Liver (tissue), 9 donors: Measurements from ENCODE around the gene LRRC55. TPM values are rescaled to one million over a fixed set of nuclear protein-coding genes. Genes with fewer than 3 reads are reported as not detected.

ENCODE experiments used
- DNase-seq: peaks from one replicate; pipeline ENCODE4 v3.0.0-alpha.2; 2017; ENCODE audit warnings: low spot score
- H3K27ac ChIP-seq, 2 donors: one replicate each; pipeline ENCODE4 v1.7.0; 2013; ENCODE audit warnings: inconsistent platforms in 2 of 2, low read length in 2 of 2, control low read depth in 1 of 2, low read depth in 1 of 2, mild to moderate bottlenecking in 1 of 2
- H3K27me3 ChIP-seq, 4 donors: one replicate each; pipeline versions ENCODE4 v1.6.1 to v1.7.0; 2013; ENCODE audit warnings: low read length in 3 of 4, inconsistent platforms in 1 of 4, mild to moderate bottlenecking in 1 of 4, moderate library complexity in 1 of 4; ENCODE audit not compliant: control insufficient read depth in 4 of 4, insufficient read depth in 4 of 4
- H3K36me3 ChIP-seq, 4 donors: one replicate each; pipeline versions ENCODE4 v1.6.1 to v1.7.0; 2013; ENCODE audit warnings: low read length in 3 of 4, mild to moderate bottlenecking in 3 of 4, low read depth in 1 of 4, moderate library complexity in 1 of 4; ENCODE audit not compliant: control insufficient read depth in 4 of 4, insufficient read depth in 3 of 4
- H3K4me1 ChIP-seq, 4 donors: one replicate each; pipeline versions ENCODE4 v1.6.1 to v1.7.0; 2013; ENCODE audit warnings: low read length in 3 of 4, mild to moderate bottlenecking in 3 of 4, moderate library complexity in 1 of 4; ENCODE audit not compliant: control insufficient read depth in 4 of 4, insufficient read depth in 4 of 4
- H3K4me3 ChIP-seq, 3 donors: one replicate each; pipeline versions ENCODE4 v1.6.1 to v1.7.0; 2013; ENCODE audit warnings: low read length in 3 of 3, control low read depth in 1 of 3, low read depth in 1 of 3, mild to moderate bottlenecking in 1 of 3
- H3K9ac ChIP-seq, 2 donors: one replicate each; pipeline ENCODE4 v1.7.0; 2013; ENCODE audit warnings: low read length in 2 of 2, mild to moderate bottlenecking in 2 of 2, moderate library complexity in 2 of 2, control low read depth in 1 of 2, low read depth in 1 of 2
- H3K9me3 ChIP-seq, 4 donors: one replicate each; pipeline versions ENCODE4 v1.6.1 to v1.7.0; 2013; ENCODE audit warnings: low read length in 3 of 4; ENCODE audit not compliant: control insufficient read depth in 4 of 4
- CTCF ChIP-seq: fragments of 150-350 bp; IDR thresholded peaks from 2 replicates; pipeline ENCODE4 v1.5.1; 2017; ENCODE audit warnings: improper control_type of control experiment, low read depth, low read length; ENCODE audit not compliant: missing input control
- EGR1 ChIP-seq, 2 donors: IDR thresholded peaks; 2 replicates each; pipeline ENCODE4 v1.6.1; 2016 to 2018; ENCODE audit warnings: antibody characterized with exemption in 2 of 2, low read depth in 2 of 2
- FOXA1 ChIP-seq: IDR thresholded peaks from 2 replicates; pipeline ENCODE4 v1.6.1; 2016; ENCODE audit warnings: antibody characterized with exemption
- FOXA2 ChIP-seq: IDR thresholded peaks from 2 replicates; pipeline ENCODE4 v1.6.1; 2016; ENCODE audit warnings: antibody characterized with exemption
- GABPA ChIP-seq, 2 donors: IDR thresholded peaks in 1 of 2; conservative IDR thresholded peaks in 1 of 2; 2 replicates each; pipeline ENCODE4 v1.6.1; 2016; ENCODE audit warnings: antibody characterized with exemption in 2 of 2, mild to moderate bottlenecking in 1 of 2, moderate library complexity in 1 of 2
- HNF4A ChIP-seq, 2 donors: conservative IDR thresholded peaks; 2 replicates each; pipeline ENCODE4 v1.6.1; 2016; ENCODE audit warnings: antibody characterized with exemption in 2 of 2, mild to moderate bottlenecking in 2 of 2
- HNF4G ChIP-seq: IDR thresholded peaks from 2 replicates; pipeline ENCODE4 v1.6.1; 2016; ENCODE audit warnings: antibody characterized with exemption
- JUND ChIP-seq, 2 donors: IDR thresholded peaks; 2 replicates each; pipeline ENCODE4 v1.6.1; 2016; ENCODE audit warnings: antibody characterized with exemption in 2 of 2
- MAX ChIP-seq: IDR thresholded peaks from 2 replicates; pipeline ENCODE4 v1.6.1; 2016; ENCODE audit warnings: antibody characterized with exemption
- NR2F2 ChIP-seq: IDR thresholded peaks from 2 replicates; pipeline ENCODE4 v1.6.1; 2016; ENCODE audit warnings: antibody characterized with exemption
- RAD21 ChIP-seq, 2 donors: IDR thresholded peaks; 2 replicates each; pipeline ENCODE4 v1.6.1; 2016; ENCODE audit warnings: antibody characterized with exemption in 2 of 2, mild to moderate bottlenecking in 2 of 2
- RXRA ChIP-seq, 2 donors: IDR thresholded peaks; 2 replicates each; pipeline ENCODE4 v1.6.1; 2017 to 2018; ENCODE audit warnings: antibody characterized with exemption in 2 of 2, mild to moderate bottlenecking in 1 of 2
- SP1 ChIP-seq: IDR thresholded peaks from 2 replicates; pipeline ENCODE4 v1.6.1; 2018; ENCODE audit warnings: antibody characterized with exemption, mild to moderate bottlenecking
- TAF1 ChIP-seq: conservative IDR thresholded peaks from 2 replicates; pipeline ENCODE4 v1.6.1; 2016; ENCODE audit warnings: antibody characterized with exemption, mild to moderate bottlenecking
- YY1 ChIP-seq: IDR thresholded peaks from 2 replicates; pipeline ENCODE4 v1.6.1; 2016; ENCODE audit warnings: antibody characterized with exemption, mild to moderate bottlenecking
- WGBS: extraction: QIAGEN DNeasy Blood & Tissue Kit; methylation state at CpG from one replicate; pipeline ENCODE4 v1.1.7; 2013; 5-methylcytosine and 5-hydroxymethylcytosine counted together
- polyA plus RNA-seq, 2 donors: library from polyadenylated mRNA; stranded (reverse) in 1 of 2; unstranded in 1 of 2; fragments of 200-250 nt in 1 of 2; fragments of >200 nt in 1 of 2; fragmentation: Nextera tagmentation in 1 of 2; extraction: Ambion mirVana in 1 of 2; gene quantifications; one replicate each; pipeline versions ENCODE4 v1.2.1 to v1.2.3, GENCODE V29; 2013 to 2015
- total RNA-seq, 2 donors: library from RNA; depleted of rRNA; stranded (reverse); fragments of >200 nt; gene quantifications; one replicate each; pipeline ENCODE4 v1.2.3, GENCODE V29; 2014
- TF ChIP-seq, protein P1 (sequence below): IDR thresholded peaks from 2 replicates; pipeline ENCODE4 v1.6.1; 2016; ENCODE audit warnings: antibody characterized with exemption
- TF ChIP-seq, protein P2 (sequence below): IDR thresholded peaks from 2 replicates; pipeline ENCODE4 v1.6.1; 2016; ENCODE audit warnings: antibody characterized with exemption, mild to moderate bottlenecking
- TF ChIP-seq, protein P3 (sequence below): IDR thresholded peaks from 2 replicates; pipeline ENCODE4 v1.6.1; 2016; ENCODE audit warnings: antibody characterized with exemption
- donor health status: healthy.
- donor health status: healthy.
- donor health status: healthy.
- donor health status: healthy.
- donor health status: healthy.

The LRRC55 gene
- total and polyA plus RNA-seq, 4 donors: under 0.01 to 1.5 (median 0.72) TPM

DNA sequence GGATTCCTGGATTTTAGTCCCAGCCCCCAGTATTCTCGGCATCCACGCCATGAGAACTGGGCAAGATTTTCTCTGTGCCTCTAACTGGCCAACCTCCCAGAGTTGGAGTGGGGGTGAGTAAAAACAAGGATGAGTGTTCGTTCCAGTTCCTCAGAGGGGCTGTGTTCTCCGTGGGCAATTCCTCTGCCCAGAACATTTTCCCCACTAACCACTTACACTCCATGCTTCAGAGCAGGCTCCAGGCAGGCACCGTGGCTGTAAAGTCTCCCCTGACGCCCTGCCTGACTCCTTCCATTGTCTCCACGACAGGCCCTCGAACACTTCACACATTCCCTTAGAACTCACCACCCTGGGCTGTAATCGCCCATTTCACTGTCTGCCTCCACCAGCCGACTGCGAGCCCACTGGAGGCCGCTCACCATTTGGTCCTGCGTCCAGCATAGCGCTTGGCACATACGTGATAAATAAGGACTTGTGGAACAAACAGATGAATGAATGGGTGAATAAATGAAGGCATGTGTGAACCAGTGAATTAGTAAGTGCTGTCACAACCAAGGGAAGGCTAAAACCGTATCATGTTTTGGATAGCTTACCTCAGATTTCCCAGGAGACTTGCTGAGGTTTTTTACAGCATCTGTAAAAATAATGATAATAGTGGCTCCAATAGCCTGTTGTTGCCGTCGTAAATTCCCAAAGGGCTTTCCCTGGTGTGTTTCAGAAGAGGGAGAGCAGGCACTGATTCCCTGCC is 49.2 kb downstream of the LRRC55 start:
- Histone ChIP-seq H3K27me3 (peaks cover 0 to 7% (median 2%) of the 10 kb centered on the region in 4 donors), H3K36me3 (no peaks in the 10 kb centered on the region), H3K9ac (no peak overlapping the region), H3K9me3 (no peaks in the 10 kb centered on the region), H3K27ac (no peak overlapping the region), H3K4me1 (peaks cover 0 to 3% (median under 1%) of the 10 kb centered on the region in 4 donors), H3K4me3 (no peak overlapping the region)
- TF ChIP-seq HNF4G (no peak), GABPA (IDR thresholded peaks at IDR 0.05 in 1 of 2, conservative IDR thresholded peaks at IDR 0.05 in 1 of 2) (no peak), MAX (no peak), FOXA2 (no peak), NR2F2 (no peak), JUND (IDR thresholded peaks at IDR 0.05) (no peak), YY1 (no peak), HNF4A (conservative IDR thresholded peaks at IDR 0.05) (no peak), EGR1 (IDR thresholded peaks at IDR 0.05; ENCODE audit: low read depth in 2 of 2) (no peak), SP1 (no peak), FOXA1 (no peak), CTCF (no peak), TAF1 (no peak), RXRA (IDR thresholded peaks at IDR 0.05) (no peak), RAD21 (IDR thresholded peaks at IDR 0.05) (no peak)
- 44% methylated on average over 18 of the region's 18 CpGs for WGBS
- no peak for DNase-seq

DNA sequence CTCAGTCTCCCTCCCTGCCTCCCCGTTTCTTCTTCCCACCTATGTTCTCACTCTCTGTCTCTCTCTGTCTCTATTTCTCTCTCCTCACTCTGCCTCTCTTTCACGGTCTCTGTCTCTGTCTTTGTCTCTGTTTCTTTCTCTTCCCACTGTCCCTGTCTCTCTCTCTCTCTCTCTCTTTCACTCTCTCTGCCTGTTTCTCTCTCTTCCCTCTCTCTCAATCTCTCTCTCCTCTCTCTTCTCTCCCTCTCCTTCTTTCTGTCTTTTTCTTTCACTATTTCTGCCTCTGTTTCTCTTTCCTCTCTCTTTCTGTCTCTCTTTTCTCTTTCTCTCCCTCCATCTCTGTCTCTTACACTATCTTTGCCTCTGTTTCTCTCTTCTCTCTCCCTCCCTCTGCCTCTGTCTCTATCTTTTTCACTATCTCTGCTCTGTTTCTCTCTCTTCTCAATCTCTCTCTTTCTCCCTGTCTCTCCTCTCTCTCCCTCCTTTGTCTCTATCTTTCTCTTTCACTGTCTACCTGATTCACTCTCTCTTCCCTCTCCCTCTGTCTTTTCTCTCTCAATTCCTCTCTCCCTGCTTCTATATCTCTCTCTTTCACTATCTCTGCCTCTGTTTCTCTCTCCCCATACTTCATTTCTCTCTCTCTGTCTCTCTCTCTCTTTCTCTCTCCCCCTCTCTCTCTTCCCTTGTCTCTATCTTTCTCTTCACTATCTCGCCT is 49.9 kb downstream of the LRRC55 start:
- H3K4me1 ChIP-seq: peaks cover 0 to 3% (median under 1%) of the 10 kb centered on the region in 4 donors
- TF ChIP-seq, protein P1, sequence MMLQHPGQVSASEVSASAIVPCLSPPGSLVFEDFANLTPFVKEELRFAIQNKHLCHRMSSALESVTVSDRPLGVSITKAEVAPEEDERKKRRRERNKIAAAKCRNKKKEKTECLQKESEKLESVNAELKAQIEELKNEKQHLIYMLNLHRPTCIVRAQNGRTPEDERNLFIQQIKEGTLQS: no peak
- TF ChIP-seq RXRA (IDR thresholded peaks at IDR 0.05): no peak
- TF ChIP-seq YY1: no peak
- TF ChIP-seq JUND (IDR thresholded peaks at IDR 0.05): no peak
- TF ChIP-seq FOXA2: no peak
- no peak for TF ChIP-seq TAF1
- TF ChIP-seq EGR1 (IDR thresholded peaks at IDR 0.05; ENCODE audit: low read depth in 2 of 2): no peak
- no peak for TF ChIP-seq HNF4G
- TF ChIP-seq, protein P2, sequence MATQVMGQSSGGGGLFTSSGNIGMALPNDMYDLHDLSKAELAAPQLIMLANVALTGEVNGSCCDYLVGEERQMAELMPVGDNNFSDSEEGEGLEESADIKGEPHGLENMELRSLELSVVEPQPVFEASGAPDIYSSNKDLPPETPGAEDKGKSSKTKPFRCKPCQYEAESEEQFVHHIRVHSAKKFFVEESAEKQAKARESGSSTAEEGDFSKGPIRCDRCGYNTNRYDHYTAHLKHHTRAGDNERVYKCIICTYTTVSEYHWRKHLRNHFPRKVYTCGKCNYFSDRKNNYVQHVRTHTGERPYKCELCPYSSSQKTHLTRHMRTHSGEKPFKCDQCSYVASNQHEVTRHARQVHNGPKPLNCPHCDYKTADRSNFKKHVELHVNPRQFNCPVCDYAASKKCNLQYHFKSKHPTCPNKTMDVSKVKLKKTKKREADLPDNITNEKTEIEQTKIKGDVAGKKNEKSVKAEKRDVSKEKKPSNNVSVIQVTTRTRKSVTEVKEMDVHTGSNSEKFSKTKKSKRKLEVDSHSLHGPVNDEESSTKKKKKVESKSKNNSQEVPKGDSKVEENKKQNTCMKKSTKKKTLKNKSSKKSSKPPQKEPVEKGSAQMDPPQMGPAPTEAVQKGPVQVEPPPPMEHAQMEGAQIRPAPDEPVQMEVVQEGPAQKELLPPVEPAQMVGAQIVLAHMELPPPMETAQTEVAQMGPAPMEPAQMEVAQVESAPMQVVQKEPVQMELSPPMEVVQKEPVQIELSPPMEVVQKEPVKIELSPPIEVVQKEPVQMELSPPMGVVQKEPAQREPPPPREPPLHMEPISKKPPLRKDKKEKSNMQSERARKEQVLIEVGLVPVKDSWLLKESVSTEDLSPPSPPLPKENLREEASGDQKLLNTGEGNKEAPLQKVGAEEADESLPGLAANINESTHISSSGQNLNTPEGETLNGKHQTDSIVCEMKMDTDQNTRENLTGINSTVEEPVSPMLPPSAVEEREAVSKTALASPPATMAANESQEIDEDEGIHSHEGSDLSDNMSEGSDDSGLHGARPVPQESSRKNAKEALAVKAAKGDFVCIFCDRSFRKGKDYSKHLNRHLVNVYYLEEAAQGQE: no peak
- TF ChIP-seq CTCF: no peak
- TF ChIP-seq GABPA (IDR thresholded peaks at IDR 0.05 in 1 of 2, conservative IDR thresholded peaks at IDR 0.05 in 1 of 2): no peak
- no peak for TF ChIP-seq FOXA1
- no peak for TF ChIP-seq RAD21 (IDR thresholded peaks at IDR 0.05)
- TF ChIP-seq, protein P3, sequence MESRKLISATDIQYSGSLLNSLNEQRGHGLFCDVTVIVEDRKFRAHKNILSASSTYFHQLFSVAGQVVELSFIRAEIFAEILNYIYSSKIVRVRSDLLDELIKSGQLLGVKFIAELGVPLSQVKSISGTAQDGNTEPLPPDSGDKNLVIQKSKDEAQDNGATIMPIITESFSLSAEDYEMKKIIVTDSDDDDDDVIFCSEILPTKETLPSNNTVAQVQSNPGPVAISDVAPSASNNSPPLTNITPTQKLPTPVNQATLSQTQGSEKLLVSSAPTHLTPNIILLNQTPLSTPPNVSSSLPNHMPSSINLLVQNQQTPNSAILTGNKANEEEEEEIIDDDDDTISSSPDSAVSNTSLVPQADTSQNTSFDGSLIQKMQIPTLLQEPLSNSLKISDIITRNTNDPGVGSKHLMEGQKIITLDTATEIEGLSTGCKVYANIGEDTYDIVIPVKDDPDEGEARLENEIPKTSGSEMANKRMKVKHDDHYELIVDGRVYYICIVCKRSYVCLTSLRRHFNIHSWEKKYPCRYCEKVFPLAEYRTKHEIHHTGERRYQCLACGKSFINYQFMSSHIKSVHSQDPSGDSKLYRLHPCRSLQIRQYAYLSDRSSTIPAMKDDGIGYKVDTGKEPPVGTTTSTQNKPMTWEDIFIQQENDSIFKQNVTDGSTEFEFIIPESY: no peak
- no peak for TF ChIP-seq HNF4A (conservative IDR thresholded peaks at IDR 0.05)
- no peak for DNase-seq
- no peak overlapping the region for H3K9ac ChIP-seq
- no peaks in the 10 kb centered on the region for H3K9me3 ChIP-seq
- H3K27ac ChIP-seq: no peak overlapping the region
- 42% methylated on average over 3 of the region's 3 CpGs for WGBS
- H3K4me3 ChIP-seq: no peak overlapping the region
- peaks cover 0 to 7% (median 2%) of the 10 kb centered on the region in 4 donors for H3K27me3 ChIP-seq
- no peaks in the 10 kb centered on the region for H3K36me3 ChIP-seq
